Stimulated activated CD4-positive, alpha-beta T cell treated with anti-CD3 and anti-CD28 coated beads, Interleukin-15, amount 100 ng/mL, for 1 hour (primary cell): Measurements from ENCODE around the gene ZNF841.
"Not testable (repeated sequence)": the region's sequence is repeated elsewhere in the genome, so short reads cannot be mapped to it uniquely, and the experiment has no call there.

Experiments used
- DNase-seq, 2 donors: peaks; one replicate each; pipeline ENCODE4 v3.0.0-alpha.2; 2020; ENCODE audit warnings: low read depth in 1 of 2, low spot score in 1 of 2

The ZNF841 gene

GRCh38 chr19:52095172-52096014 lies at the start of gene ZNF841:
ZNF841 (minus strand) TSS chr19:52095765; CDS start chr19:52084801, 10,964 bp downstream.
- peak; percentile 65 to 84 for DNase-seq

DNA sequence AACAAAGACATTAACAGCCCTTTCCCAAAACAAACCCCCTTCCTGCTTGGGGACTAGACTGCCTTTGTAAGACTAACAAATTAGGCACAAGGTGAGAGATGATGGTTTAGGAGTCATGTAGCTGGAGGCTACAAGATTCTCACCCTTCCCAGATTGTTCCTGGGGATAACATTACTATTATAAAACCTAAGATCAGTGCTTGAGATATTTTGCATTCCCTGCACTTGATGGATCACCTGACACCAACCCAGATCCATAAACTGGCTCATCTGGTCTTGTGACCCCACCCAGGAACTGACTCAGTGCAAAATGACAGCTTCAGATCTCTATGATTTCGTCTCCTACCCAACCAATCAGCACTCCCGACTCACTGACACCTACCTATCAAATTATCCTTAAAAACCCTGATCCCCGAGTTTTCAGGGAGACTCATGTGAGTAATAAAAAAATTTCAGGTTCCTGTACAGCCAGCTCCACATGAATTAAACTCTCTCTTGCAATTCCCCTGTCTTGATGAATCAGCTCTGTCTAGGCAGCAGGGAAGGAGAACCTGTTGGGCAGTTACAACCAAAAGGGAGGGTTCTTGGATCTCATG lies 46.5 kb upstream of the ZNF841 start:
- no peak for DNase-seq

DNA sequence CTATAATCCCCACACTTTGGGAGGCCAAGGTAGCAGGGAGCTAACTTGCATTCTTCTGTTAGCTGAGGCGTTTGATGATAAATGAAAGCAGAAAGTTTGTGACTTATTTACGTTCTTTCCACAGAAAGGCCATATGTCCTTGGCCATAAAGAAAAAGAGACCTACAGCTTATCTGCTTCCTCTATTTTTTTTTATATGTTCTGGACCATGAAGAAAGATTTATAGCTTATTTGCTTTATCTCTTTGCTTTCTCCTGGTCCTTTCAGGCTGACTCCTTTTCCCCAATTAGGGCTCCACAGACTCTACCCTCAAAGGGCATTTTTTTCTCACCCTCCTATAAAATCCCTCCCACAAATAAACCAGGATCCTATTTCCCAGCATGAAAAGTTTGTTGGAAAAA lies 45.6 kb upstream of the ZNF841 start:
- no peak for DNase-seq

DNA sequence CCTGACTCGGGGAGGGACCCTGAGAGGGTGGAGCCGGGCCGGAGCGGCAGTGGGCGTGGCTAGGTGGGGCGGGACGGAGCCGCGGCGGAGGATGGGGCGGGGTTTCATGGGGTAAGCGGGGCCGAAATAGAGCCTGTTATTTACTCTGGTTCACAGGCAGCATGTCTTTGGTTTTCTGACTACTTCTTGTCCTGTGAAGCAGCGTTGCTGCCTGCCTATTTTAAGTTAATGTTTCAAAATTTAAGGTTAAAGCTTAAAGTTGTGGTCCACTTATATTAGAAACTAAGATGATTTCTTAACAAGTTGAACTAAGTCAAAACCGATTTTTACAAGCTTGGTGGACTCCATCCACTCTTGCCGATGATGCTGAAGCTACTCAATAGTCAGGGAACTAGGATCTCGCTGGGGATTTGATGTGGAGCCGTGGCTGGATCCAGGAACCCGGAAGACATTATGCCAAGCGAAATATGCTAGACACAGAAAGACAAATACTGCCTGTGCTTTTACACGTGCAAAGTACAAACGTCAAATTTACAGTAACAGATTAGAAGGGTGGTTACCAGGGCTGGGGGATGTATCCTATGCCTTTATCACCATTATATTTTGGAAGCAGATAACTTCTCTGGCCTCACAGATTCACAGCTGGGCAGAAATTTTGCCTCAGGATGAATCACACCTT lies 44.6 kb upstream of the ZNF841 start:
- DNase-seq: peak; percentile 97 to 99

DNA sequence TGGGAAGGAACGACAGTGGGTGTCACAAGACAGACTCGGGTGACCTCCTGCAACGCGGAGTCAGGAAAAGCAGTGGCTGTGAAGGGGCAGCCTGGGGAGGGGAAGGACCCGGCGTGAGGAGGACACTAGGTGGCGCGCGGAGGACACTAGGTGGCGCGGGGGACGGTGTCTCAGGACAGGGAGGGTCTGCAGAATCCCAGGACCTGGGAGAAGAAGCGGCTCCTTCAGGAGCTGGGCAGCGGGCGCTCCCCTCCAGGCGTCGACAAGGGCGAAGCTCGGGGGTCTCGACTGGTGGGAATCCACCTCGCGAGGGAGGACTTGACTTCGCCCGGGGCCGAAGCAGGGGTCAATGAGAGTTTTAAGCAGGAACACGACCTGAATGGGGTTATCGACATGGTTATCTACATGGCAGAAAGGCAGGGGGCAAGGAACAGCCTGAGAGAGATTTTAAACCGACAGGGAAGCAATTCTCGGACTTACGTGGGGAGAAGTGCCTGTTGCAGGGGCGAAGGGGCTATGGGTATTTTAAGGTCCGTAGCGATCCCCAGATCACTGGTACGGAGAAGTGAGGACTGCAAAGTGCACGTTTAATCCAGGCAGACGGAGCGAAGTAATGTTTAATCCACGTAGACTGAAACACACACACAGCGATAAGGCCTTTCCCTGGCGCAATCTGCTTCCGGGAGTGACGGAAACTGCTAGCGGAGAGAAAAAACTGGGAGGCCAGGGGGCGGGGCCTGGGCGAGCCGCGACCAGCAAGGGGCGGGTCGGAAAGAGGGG lies 43.9 kb upstream of the ZNF841 start, which contains the start of gene ZNF616:
TSS of gene ZNF616 (minus strand) at position 687 of the 780 bp plus-strand sequence. CDS start 9,426 bp downstream, outside the sequence.
- DNase-seq: peak; percentile 55 to 65

DNA sequence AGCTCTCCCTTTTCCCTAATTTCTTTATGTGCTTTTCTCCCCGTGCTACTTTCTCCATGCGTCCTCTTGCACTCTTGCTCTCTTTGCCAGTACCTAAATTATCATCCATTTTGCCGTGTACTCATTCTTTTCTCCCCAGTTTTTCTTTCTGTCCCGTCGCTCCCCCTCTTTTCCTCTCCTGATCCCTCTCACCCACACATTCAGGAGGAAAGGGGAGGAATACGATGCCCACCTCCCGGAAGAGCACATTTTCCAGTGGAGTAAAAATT lies 43.4 kb upstream of the ZNF841 start:
- DNase-seq: no peak

GRCh38 chr19:52138278-52138982 lies 42.9 kb upstream of the ZNF841 start:
- DNase-seq: no peak

DNA sequence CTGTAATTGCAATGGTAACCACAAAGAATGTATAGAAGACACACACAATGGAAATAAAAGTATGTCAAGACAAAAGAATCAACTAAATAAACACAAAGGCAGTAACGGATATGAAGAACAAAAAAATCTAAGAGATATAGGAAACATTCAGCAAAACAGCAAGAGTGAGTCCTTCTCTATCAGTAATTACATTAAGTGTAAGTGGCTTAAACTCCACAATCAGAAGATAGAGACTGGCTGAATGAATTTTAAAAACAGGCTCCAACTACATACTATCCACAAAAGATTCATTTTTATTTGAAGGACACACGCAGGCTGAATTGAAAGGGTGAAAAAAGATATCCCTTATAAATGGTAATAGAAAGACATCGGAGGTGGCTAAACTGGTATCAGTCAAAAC lies 24.7 kb upstream of the ZNF841 start:
- no peak for DNase-seq

- no peak for DNase-seq
Measured at GRCh38 chr19:52115526-52116053, 20.0 kb upstream of the ZNF841 start.

DNA sequence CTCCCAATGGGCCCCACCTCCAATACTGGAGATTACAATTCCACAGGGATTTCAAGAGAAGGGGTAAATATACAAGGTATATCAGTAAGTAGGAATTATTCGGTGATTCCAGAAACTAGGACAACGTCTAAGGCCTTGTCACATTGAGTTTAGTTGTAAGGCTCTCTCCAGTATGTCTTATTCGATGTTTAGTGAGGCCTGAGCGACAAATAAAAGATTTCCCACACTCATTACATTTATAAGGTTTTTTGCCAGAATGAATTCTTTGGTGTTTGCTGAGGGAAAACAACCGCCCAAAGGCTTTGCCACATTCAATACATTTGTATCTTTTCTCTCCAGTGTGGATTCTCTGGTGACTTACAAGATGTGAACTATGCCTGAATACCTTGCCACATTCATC lies 19.1 kb upstream of the ZNF841 start:
- DNase-seq: no peak

DNA sequence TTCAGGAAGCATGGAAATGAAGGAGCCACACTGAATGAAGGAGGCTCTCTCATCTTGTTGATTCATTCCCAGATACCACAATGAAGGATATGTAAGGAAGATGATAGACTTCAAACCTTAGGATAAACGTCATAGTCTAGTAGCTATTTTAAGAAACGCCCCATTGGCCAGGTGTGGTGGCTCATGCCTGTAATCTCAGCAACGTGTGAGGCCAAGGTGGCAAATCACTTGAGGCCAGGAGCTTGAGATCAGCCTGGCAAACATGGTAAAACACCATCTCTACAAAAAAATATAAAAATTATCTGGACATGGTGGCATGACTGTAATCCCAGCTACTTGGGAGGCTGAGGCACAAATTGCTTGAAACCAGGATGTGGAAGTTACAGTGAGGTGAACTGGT lies 17.1 kb upstream of the ZNF841 start:
- no peak for DNase-seq

GRCh38 chr19:52110780-52111179 lies 15.2 kb upstream of the ZNF841 start:
- no peak for DNase-seq

DNA sequence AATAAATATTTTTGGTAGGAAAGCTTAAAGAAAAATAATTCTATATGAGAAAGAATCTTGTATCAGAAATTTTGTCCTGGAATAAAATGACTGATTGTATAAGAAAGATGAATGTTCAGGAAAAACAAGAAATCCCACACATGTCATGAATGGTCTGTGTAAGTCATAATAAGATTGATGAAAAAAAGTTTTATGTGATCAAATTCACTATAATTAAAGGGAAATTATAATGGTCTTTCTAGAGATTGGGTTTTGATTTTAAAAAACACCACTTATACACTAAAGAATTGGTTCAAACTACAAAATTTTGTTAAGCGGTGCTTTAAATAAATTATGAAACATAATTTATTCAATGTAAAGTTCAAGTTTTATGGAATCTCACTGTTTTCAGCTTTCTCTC lies 7.2 kb upstream of the ZNF841 start:
- DNase-seq: no peak

DNA sequence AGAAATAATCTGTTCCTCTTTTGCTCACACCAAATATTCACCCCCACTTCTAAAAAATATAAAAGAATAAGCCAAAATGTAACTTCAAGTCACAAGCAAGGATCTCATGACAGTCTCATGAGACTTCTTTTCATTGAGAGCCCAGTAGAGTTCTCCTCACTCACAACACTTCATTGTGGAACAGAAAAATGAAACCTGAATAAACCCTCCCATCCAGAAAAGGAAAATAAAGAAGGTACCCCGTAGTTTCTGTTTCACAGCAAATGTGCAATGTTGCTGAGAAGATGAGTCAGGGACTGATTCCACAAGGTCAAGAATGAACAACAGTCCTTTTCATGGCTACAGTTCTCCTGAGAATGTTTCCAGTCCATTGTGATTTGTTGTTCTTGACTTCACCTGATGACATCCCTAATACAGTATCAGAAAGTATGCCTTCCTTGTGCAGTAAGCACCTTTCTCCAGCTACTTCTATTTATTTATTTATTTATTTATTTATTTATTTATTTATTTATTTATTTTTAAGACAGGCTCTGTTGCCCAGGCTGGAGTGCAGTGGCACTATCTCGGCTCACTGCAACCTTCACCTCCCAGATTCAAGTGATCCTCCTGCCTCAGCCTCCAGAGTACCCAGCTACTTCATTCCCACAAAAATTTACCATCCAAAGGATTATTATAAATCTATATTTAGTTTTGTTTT lies 6.4 kb upstream of the ZNF841 start:
- DNase-seq: no peak

- DNase-seq: no peak
Measured at GRCh38 chr19:52099497-52100138, 4.1 kb upstream of the ZNF841 start.

DNA sequence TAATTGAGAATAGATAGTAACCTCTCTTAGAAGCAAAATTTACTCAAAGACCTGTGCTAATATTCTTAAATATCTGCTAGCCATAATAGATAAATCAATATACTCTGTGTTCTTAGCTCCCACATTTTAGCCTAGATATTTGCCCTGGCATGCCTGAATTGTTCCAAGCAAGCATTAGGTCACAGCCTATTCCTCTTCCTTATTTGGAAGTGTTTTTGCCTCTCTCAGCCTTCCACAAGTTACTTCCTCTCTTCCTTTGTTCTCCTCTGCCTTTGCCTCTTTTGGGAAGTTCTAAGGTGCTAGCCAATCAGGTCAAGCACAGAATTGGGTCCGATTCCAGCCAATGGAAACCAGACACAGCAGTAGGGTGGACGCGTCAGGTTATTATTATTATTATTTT lies 851 bp upstream of the ZNF841 start:
- not testable (repeated sequence) for DNase-seq

DNA sequence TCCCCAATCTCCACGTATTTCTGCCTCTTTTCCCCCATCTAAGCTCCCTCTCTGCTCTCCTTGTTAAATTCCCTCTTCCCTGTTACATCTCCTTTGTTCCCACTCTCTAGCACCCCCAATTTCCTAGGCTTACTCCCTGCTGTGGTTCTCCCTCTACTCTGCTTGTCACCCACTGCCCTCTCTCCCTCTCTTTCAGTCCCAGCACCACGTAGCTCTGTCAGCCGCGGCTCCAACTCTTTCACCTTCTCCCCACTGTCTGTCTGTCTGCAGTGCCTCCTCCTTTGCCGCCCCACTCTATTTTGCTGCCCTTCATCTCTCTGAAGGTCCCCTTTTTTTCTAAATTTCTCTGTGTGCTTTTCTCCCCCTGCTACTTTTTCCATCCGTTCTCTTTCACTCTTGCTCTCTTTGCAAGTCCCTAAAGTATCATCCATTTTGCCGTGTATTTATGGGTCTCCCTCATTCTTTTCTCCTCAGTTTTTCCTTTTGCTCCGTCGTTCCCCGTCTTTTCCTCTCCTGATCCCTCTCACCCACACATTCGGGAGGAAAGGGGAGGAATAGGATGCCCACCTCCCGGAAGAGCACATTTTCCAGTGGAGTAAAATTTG lies 937 bp downstream of the ZNF841 start:
- DNase-seq: no peak

- DNase-seq: no peak
Measured at GRCh38 chr19:52086481-52086880, 9.1 kb downstream of the ZNF841 start.

GRCh38 chr19:52070496-52070895 lies 25.1 kb downstream of the ZNF841 start:
- no peak for DNase-seq
